ENCODE results near the gene TBX2. TPM values are rescaled to one million over a fixed set of nuclear protein-coding genes. Genes with fewer than 3 reads are reported as not detected.

The TBX2 gene
- total and polyA plus RNA-seq, 2 of the 13 experiments (the other 11 are each of a cell fraction or from before 2014, with no cell fraction given), result 2.8 to 15.3 TPM

DNA sequence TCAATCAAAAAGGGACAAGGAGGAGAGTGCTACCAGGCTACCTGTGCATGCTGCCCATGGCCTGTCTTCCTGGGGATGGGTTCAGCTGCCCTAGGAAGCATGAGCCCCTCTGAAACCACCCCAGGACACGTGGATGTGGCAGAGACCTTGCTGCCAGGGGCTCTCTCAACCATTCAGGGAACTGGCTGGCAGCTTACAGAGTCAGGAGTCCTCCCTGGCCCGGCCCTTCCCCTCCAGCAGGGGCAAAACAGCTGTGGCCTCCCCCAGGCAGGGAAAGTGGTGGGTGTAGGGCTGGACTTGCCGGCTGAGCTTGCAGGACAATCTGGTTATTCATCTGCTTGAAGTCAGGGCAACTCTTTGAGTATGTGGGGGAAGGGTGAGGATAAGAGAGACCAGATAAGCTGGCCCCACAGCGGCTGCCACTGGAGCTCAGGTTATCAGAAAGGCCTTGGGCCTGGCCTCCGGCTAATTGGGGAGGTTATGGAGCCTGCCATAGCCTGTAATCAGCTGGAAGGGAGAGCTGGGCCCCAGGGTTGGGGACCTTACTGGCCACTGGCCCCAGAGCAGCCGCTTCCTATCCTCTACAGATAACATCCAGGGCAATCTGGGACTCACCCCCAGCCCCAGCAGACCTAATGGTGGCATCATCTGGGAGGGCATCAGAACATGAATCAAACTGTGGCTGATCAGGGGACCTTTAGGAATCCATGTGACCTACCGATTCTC lies 5.6 kb upstream of the TBX2 start (continued):
- peak in 1 of 2 experiments; percentile 87; a peak in 1 of 4 replicates for TF ChIP-seq EP300 (IDR thresholded peaks at IDR 0.05; ENCODE audit: low read depth in 2 of 2, low read length in 2 of 2)
- peak; percentile 74; the same call in 1 of the 2 replicates for TF ChIP-seq EP300 (CRISPR knock-in tag; IDR thresholded peaks at IDR 0.05; ENCODE audit: borderline replicate concordance)
- TF ChIP-seq FOXC1 (CRISPR knock-in tag; IDR thresholded peaks at IDR 0.05; ENCODE audit: borderline replicate concordance), result no peak
- TF ChIP-seq EED (CRISPR knock-in tag; IDR thresholded peaks at IDR 0.05), result no peak
- TF ChIP-seq ZFP41 (CRISPR knock-in tag; IDR thresholded peaks at IDR 0.05; ENCODE audit: borderline replicate concordance), result no peak
- TF ChIP-seq NR3C1 (CRISPR knock-in tag; IDR thresholded peaks at IDR 0.05), result no peak
- TF ChIP-seq, protein P1, sequence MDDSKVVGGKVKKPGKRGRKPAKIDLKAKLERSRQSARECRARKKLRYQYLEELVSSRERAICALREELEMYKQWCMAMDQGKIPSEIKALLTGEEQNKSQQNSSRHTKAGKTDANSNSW (CRISPR knock-in tag; IDR thresholded peaks at IDR 0.05; ENCODE audit: borderline replicate concordance), result no peak
- TF ChIP-seq TCF7 (IDR thresholded peaks at IDR 0.05; ENCODE audit: low read depth), result no peak
- 0 out of 2 replicates have a peak, but pooled peaks have one; percentile 65 for TF ChIP-seq SP140L (CRISPR knock-in tag; IDR thresholded peaks at IDR 0.05; ENCODE audit: borderline replicate concordance)
- peak; percentile 61; the same call in 1 of the 2 replicates for TF ChIP-seq HDAC1 (CRISPR knock-in tag; IDR thresholded peaks at IDR 0.05)
- TF ChIP-seq PHF21A (CRISPR knock-in tag; IDR thresholded peaks at IDR 0.05), result peak; percentile 99
- TF ChIP-seq SOX5 (CRISPR knock-in tag; IDR thresholded peaks at IDR 0.05; ENCODE audit: borderline replicate concordance), result peak; percentile 41; the same call in 1 of the 2 replicates
- no peak for TF ChIP-seq ZNF550 (CRISPR knock-in tag; IDR thresholded peaks at IDR 0.05; ENCODE audit: borderline replicate concordance)
- peak; percentile 78; the same call in 1 of the 2 replicates for TF ChIP-seq ZNF616 (CRISPR knock-in tag; IDR thresholded peaks at IDR 0.05; ENCODE audit: low read depth)
- TF ChIP-seq ZNF446 (CRISPR knock-in tag; IDR thresholded peaks at IDR 0.05), result no peak
- TF ChIP-seq, protein P2, sequence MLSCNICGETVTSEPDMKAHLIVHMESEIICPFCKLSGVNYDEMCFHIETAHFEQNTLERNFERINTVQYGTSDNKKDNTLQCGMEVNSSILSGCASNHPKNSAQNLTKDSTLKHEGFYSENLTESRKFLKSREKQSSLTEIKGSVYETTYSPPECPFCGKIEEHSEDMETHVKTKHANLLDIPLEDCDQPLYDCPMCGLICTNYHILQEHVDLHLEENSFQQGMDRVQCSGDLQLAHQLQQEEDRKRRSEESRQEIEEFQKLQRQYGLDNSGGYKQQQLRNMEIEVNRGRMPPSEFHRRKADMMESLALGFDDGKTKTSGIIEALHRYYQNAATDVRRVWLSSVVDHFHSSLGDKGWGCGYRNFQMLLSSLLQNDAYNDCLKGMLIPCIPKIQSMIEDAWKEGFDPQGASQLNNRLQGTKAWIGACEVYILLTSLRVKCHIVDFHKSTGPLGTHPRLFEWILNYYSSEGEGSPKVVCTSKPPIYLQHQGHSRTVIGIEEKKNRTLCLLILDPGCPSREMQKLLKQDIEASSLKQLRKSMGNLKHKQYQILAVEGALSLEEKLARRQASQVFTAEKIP (CRISPR knock-in tag; IDR thresholded peaks at IDR 0.05; ENCODE audit: borderline replicate concordance), result no peak
- TF ChIP-seq, protein P3, sequence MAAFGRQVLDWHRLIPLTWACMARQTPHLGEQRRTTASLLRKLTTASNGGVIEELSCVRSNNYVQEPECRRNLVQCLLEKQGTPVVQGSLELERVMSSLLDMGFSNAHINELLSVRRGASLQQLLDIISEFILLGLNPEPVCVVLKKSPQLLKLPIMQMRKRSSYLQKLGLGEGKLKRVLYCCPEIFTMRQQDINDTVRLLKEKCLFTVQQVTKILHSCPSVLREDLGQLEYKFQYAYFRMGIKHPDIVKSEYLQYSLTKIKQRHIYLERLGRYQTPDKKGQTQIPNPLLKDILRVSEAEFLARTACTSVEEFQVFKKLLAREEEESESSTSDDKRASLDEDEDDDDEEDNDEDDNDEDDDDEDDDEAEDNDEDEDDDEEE (CRISPR knock-in tag; IDR thresholded peaks at IDR 0.05), result peak; percentile 73; the same call in 1 of the 2 replicates
- no peak for TF ChIP-seq ZNF496 (CRISPR knock-in tag; IDR thresholded peaks at IDR 0.05; ENCODE audit: insufficient replicate concordance)
- TF ChIP-seq, protein P4, sequence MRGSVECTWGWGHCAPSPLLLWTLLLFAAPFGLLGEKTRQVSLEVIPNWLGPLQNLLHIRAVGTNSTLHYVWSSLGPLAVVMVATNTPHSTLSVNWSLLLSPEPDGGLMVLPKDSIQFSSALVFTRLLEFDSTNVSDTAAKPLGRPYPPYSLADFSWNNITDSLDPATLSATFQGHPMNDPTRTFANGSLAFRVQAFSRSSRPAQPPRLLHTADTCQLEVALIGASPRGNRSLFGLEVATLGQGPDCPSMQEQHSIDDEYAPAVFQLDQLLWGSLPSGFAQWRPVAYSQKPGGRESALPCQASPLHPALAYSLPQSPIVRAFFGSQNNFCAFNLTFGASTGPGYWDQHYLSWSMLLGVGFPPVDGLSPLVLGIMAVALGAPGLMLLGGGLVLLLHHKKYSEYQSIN (CRISPR knock-in tag; IDR thresholded peaks at IDR 0.05; ENCODE audit: borderline replicate concordance), result no peak
- TF ChIP-seq KDM5B (CRISPR knock-in tag; IDR thresholded peaks at IDR 0.05; ENCODE audit: borderline replicate concordance), result peak; percentile 55; the same call in 1 of the 2 replicates
- TF ChIP-seq, protein P5, sequence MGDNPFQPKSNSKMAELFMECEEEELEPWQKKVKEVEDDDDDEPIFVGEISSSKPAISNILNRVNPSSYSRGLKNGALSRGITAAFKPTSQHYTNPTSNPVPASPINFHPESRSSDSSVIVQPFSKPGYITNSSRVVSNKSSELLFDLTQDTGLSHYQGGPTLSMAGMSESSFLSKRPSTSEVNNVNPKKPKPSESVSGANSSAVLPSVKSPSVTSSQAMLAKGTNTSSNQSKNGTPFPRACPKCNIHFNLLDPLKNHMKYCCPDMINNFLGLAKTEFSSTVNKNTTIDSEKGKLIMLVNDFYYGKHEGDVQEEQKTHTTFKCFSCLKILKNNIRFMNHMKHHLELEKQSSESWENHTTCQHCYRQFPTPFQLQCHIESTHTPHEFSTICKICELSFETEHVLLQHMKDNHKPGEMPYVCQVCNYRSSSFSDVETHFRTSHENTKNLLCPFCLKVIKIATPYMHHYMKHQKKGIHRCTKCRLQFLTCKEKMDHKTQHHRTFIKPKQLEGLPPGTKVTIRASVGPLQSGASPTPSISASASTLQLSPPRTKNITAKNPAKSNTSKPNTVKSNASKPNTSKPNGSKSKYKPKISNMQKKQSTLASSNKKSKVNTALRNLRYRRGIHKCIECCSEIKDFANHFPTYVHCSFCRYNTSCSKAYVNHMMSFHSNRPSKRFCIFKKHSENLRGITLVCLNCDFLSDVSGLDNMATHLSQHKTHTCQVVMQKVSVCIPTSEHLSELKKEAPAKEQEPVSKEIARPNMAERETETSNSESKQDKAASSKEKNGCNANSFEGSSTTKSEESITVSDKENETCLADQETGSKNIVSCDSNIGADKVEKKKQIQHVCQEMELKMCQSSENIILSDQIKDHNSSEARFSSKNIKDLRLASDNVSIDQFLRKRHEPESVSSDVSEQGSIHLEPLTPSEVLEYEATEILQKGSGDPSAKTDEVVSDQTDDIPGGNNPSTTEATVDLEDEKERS (CRISPR knock-in tag; IDR thresholded peaks at IDR 0.05), result 0 out of 2 replicates have a peak, but pooled peaks have one; percentile 21
- TF ChIP-seq MEIS2 (CRISPR knock-in tag; IDR thresholded peaks at IDR 0.05), result no peak
- no peak for TF ChIP-seq FOXK2 (IDR thresholded peaks at IDR 0.05)
